ENCODE measurements around the gene CNOT3.
A peak's percentile ranks its signal among the peaks of the same experiment; 100 is the strongest.
"Not testable (repeated sequence)": the region's sequence is repeated elsewhere in the genome, so short reads cannot be mapped to it uniquely, and the experiment has no call there.

CNOT3 gene

GRCh38 chr19:54172471-54173358 is 35.2 kb downstream of the CNOT3 start, which contains the start of gene TMC4:
TMC4 (minus strand) TSS chr19:54173160; CDS start chr19:54173117, 43 bp downstream.
- peak; percentile 59 for DNase-seq

GRCh38 chr19:54173359-54173699 is 35.8 kb downstream of the CNOT3 start:
- no peak for DNase-seq

GRCh38 chr19:54173951-54174834 is 36.6 kb downstream of the CNOT3 start:
- no peak for DNase-seq

GRCh38 chr19:54178581-54179261 is 41.2 kb downstream of the CNOT3 start:
- peak; percentile 66 for DNase-seq

- no peak for DNase-seq
These were observed 41.8 kb downstream of the CNOT3 start for GRCh38 chr19:54179262-54179852.

- DNase-seq, result no peak
These were observed 42.4 kb downstream of the CNOT3 start for GRCh38 chr19:54179921-54180461.

- no peak for DNase-seq
These were observed 43.1 kb downstream of the CNOT3 start for GRCh38 chr19:54180691-54181091.

GRCh38 chr19:54181894-54182293 is 44.3 kb downstream of the CNOT3 start:
- not testable (repeated sequence) for DNase-seq

GRCh38 chr19:54183431-54183830 is 45.9 kb downstream of the CNOT3 start:
- no peak for DNase-seq

GRCh38 chr19:54186351-54186750 is 48.8 kb downstream of the CNOT3 start:
- DNase-seq, result no peak

- DNase-seq, result no peak
These were observed 49.4 kb downstream of the CNOT3 start for GRCh38 chr19:54186934-54187381.

- no peak for DNase-seq
These were observed 50.8 kb downstream of the CNOT3 start for GRCh38 chr19:54188215-54188871.

- DNase-seq, result no peak
These were observed 51.7 kb downstream of the CNOT3 start, which contains the start of gene MBOAT7 for GRCh38 chr19:54189145-54189734. MBOAT7 (minus strand) TSS chr19:54189580; CDS start chr19:54188508, 1,072 bp downstream.

- peak; percentile 99 for DNase-seq
These were observed 52.4 kb downstream of the CNOT3 start for GRCh38 chr19:54189735-54190502.

GRCh38 chr19:54190503-54191010 is 53.0 kb downstream of the CNOT3 start:
- DNase-seq, result peak; percentile 98

- DNase-seq, result peak; percentile 62
These were observed 53.6 kb downstream of the CNOT3 start, which contains the start of gene TSEN34 for GRCh38 chr19:54191011-54191810. TSEN34 (plus strand) TSS chr19:54191308; CDS start chr19:54191365, 57 bp downstream.

- DNase-seq, result no peak
These were observed 54.4 kb downstream of the CNOT3 start for GRCh38 chr19:54191811-54192453.

GRCh38 chr19:54193011-54193410 is 55.4 kb downstream of the CNOT3 start:
- no peak for DNase-seq

- DNase-seq, result not testable (repeated sequence)
These were observed 56.9 kb downstream of the CNOT3 start for GRCh38 chr19:54194463-54194862.
